ENCODE measurements around the gene SND1.

Gene SND1

DNA sequence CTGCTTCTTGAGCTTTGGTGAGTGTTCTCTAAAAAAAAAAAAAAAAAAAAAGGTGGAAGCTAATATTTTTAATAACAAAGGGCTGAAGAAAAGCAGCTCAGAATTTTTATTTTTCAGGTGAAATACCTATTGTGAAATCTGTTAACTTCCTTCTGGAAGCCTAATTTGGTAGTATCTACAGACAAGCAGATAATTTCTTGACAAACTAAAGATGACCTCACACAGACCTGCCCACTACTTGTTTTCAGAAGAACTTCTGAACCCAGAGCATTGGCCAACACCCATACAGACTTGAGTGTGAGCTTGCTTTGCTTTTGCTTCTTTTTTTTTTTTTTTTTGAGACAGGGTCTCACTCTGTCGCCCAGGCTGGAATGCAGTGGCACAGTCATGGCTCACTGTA, 348.1 kb downstream of the SND1 start:
- Histone ChIP-seq H3K27me3 (ENCODE audit: insufficient read depth, low read length) (no peaks in the 10 kb centered on the region), H3K79me2 (ENCODE audit: insufficient read depth, low read length) (no peaks in the 10 kb centered on the region), H3K4me3 (ENCODE audit: low read depth, low read length, poor library complexity, severe bottlenecking) (no peak overlapping the region), H2AFZ (ENCODE audit: low read length) (no peak overlapping the region), H4K20me1 (ENCODE audit: insufficient read depth, low read length) (no peaks in the 10 kb centered on the region), H3K9me2 (ENCODE audit: low read depth, low read length) (no peaks in the 10 kb centered on the region), H3K36me3 (ENCODE audit: insufficient read depth, low read length) (peaks cover 38% of the 10 kb centered on the region; the same call in 1 of the 2 replicates), H3K4me2 (ENCODE audit: low read length) (no peak overlapping the region), H3K4me1 (ENCODE audit: insufficient read depth, low read length, severe bottlenecking) (peaks cover 42% of the 10 kb centered on the region), H3F3A (ENCODE audit: insufficient read depth, low read length) (no peaks in the 10 kb centered on the region), H3K9me3 (ENCODE audit: low read length) (no peaks in the 10 kb centered on the region), H3K27ac (ENCODE audit: low read depth, low read length, poor library complexity, severe bottlenecking) (no peak overlapping the region), H3K9ac (ENCODE audit: low read length) (no peak overlapping the region)
- TF ChIP-seq, protein P1, sequence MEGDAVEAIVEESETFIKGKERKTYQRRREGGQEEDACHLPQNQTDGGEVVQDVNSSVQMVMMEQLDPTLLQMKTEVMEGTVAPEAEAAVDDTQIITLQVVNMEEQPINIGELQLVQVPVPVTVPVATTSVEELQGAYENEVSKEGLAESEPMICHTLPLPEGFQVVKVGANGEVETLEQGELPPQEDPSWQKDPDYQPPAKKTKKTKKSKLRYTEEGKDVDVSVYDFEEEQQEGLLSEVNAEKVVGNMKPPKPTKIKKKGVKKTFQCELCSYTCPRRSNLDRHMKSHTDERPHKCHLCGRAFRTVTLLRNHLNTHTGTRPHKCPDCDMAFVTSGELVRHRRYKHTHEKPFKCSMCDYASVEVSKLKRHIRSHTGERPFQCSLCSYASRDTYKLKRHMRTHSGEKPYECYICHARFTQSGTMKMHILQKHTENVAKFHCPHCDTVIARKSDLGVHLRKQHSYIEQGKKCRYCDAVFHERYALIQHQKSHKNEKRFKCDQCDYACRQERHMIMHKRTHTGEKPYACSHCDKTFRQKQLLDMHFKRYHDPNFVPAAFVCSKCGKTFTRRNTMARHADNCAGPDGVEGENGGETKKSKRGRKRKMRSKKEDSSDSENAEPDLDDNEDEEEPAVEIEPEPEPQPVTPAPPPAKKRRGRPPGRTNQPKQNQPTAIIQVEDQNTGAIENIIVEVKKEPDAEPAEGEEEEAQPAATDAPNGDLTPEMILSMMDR (IDR thresholded peaks at IDR 0.05; ENCODE audit: low read length) = no peak
- no peak for TF ChIP-seq EZH2 (IDR thresholded peaks at IDR 0.05; ENCODE audit: borderline replicate concordance, low read length)

DNA sequence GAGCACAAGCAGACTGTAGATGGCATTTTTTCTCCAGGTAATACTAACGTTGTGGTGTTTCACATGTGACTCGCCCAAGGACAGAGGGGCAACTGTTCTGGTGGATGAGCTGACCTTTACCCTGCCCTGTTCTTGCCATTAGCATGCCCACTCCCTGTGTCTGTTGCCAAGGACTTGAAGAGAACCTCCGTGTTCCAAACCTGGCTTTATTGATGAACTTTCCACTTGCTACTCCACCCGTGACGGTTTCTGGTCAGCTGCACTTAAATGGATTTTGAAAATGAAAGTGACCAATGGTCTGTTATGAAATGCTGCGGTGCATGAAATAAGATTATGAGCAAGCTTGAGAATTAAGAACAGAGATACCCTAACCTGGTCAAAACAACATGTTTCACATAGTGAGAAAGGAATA, 348.9 kb downstream of the SND1 start:
- Histone ChIP-seq H4K20me1 (ENCODE audit: insufficient read depth, low read length) (no peaks in the 10 kb centered on the region), H3K27ac (ENCODE audit: low read depth, low read length, poor library complexity, severe bottlenecking) (peak overlapping the region; percentile 11), H3K9me3 (ENCODE audit: low read length) (no peaks in the 10 kb centered on the region), H3K27me3 (ENCODE audit: insufficient read depth, low read length) (no peaks in the 10 kb centered on the region), H3K9me2 (ENCODE audit: low read depth, low read length) (no peaks in the 10 kb centered on the region), H3K79me2 (ENCODE audit: insufficient read depth, low read length) (no peaks in the 10 kb centered on the region), H3K4me3 (ENCODE audit: low read depth, low read length, poor library complexity, severe bottlenecking) (no peak overlapping the region), H3F3A (ENCODE audit: insufficient read depth, low read length) (no peaks in the 10 kb centered on the region), H2AFZ (ENCODE audit: low read length) (no peak overlapping the region), H3K36me3 (ENCODE audit: insufficient read depth, low read length) (peaks cover 30% of the 10 kb centered on the region; the same call in 1 of the 2 replicates), H3K4me2 (ENCODE audit: low read length) (0 out of 2 replicates have a peak overlapping the region, but pooled peaks have one; percentile 4), H3K9ac (ENCODE audit: low read length) (no peak overlapping the region), H3K4me1 (ENCODE audit: insufficient read depth, low read length, severe bottlenecking) (peaks cover 49% of the 10 kb centered on the region)
- no peak for TF ChIP-seq EZH2 (IDR thresholded peaks at IDR 0.05; ENCODE audit: borderline replicate concordance, low read length)

DNA sequence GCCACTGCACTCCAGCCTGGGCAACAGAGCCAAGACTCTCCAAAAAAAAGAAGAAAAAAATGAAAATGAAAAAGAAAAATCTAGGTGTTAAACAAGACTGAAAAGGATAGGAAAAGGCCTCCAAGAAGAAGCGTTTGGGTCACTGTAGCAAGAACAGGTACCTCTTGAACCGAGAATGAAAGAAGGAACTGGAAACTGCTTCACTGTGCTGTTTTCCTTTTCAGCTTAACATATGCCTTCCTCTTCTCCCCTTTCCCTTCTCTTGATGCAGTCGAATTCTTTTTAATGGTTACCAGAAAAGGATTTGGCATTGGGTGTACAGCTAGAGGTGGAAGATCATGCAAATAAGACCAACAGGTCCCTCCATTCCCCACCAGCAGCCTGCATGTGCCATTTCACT, 351.2 kb downstream of the SND1 start:
- TF ChIP-seq, protein P1 (IDR thresholded peaks at IDR 0.05; ENCODE audit: low read length) = no peak
- no peak for TF ChIP-seq EZH2 (IDR thresholded peaks at IDR 0.05; ENCODE audit: borderline replicate concordance, low read length)
- H3K4me1 ChIP-seq (ENCODE audit: insufficient read depth, low read length, severe bottlenecking) = peaks cover 49% of the 10 kb centered on the region

DNA sequence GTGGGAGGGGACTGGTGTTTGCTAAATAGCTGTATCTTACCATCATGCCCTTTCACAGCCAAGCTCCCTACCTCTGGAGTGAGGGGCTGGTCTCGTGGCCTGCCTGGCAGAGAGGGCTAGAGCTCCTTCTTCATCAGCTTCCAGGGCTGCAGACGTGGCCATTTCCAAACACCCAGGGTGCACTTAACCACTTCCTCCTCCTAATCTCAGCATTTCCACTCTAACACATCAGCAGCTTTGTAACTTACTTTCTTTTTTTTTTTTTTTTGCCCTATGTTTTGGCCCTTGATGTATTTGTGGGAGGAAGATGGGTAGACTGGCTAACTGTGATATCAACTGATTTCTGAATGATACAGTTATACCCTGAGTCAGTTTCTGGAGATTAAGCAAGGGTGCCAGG, 351.8 kb downstream of the SND1 start:
- H2AFZ ChIP-seq (ENCODE audit: low read length) = no peak overlapping the region
- peak overlapping the region; percentile 9; the same call in 1 of the 2 replicates for H3K9ac ChIP-seq (ENCODE audit: low read length)
- no peaks in the 10 kb centered on the region for H3K79me2 ChIP-seq (ENCODE audit: insufficient read depth, low read length)
- H3K4me2 ChIP-seq (ENCODE audit: low read length) = peak overlapping the region; percentile 53
- no peaks in the 10 kb centered on the region for H4K20me1 ChIP-seq (ENCODE audit: insufficient read depth, low read length)
- H3K27me3 ChIP-seq (ENCODE audit: insufficient read depth, low read length) = no peaks in the 10 kb centered on the region
- no peaks in the 10 kb centered on the region for H3F3A ChIP-seq (ENCODE audit: insufficient read depth, low read length)
- no peak for TF ChIP-seq EZH2 (IDR thresholded peaks at IDR 0.05; ENCODE audit: borderline replicate concordance, low read length)
- TF ChIP-seq, protein P1 (IDR thresholded peaks at IDR 0.05; ENCODE audit: low read length) = no peak
- H3K27ac ChIP-seq (ENCODE audit: low read depth, low read length, poor library complexity, severe bottlenecking) = peak overlapping the region; percentile 80
- H3K4me3 ChIP-seq (ENCODE audit: low read depth, low read length, poor library complexity, severe bottlenecking) = peak overlapping the region; percentile 11
- peaks cover 49% of the 10 kb centered on the region for H3K4me1 ChIP-seq (ENCODE audit: insufficient read depth, low read length, severe bottlenecking)
- H3K36me3 ChIP-seq (ENCODE audit: insufficient read depth, low read length) = peaks cover 9% of the 10 kb centered on the region; the same call in 1 of the 2 replicates
- no peaks in the 10 kb centered on the region for H3K9me2 ChIP-seq (ENCODE audit: low read depth, low read length)
- no peaks in the 10 kb centered on the region for H3K9me3 ChIP-seq (ENCODE audit: low read length)

More for the DNA sequence above, 351.2 kb downstream of the SND1 start:
- H3K9me3 ChIP-seq (ENCODE audit: low read length) = no peaks in the 10 kb centered on the region
- no peak overlapping the region for H2AFZ ChIP-seq (ENCODE audit: low read length)
- peaks cover 14% of the 10 kb centered on the region; the same call in 1 of the 2 replicates for H3K36me3 ChIP-seq (ENCODE audit: insufficient read depth, low read length)
- peak overlapping the region; percentile 6 for H3K4me3 ChIP-seq (ENCODE audit: low read depth, low read length, poor library complexity, severe bottlenecking)
- H3K9me2 ChIP-seq (ENCODE audit: low read depth, low read length) = no peaks in the 10 kb centered on the region
- H3K27me3 ChIP-seq (ENCODE audit: insufficient read depth, low read length) = no peaks in the 10 kb centered on the region
- no peaks in the 10 kb centered on the region for H3F3A ChIP-seq (ENCODE audit: insufficient read depth, low read length)
- no peaks in the 10 kb centered on the region for H4K20me1 ChIP-seq (ENCODE audit: insufficient read depth, low read length)
- peak overlapping the region; percentile 9; the same call in 1 of the 2 replicates for H3K9ac ChIP-seq (ENCODE audit: low read length)
- no peaks in the 10 kb centered on the region for H3K79me2 ChIP-seq (ENCODE audit: insufficient read depth, low read length)
- peak overlapping the region; percentile 53 for H3K4me2 ChIP-seq (ENCODE audit: low read length)
- peak overlapping the region; percentile 80 for H3K27ac ChIP-seq (ENCODE audit: low read depth, low read length, poor library complexity, severe bottlenecking)

Data from OCI-LY1 (cell line).